Activated CD4-positive, alpha-beta T cell treated with anti-CD3 and anti-CD28 coated beads for 36 hours (primary cell): ENCODE results near the gene KIF4A. TPM values are rescaled to one million over a fixed set of nuclear protein-coding genes. Genes with fewer than 3 reads are reported as not detected.
"Not testable (repeated sequence)": the region's sequence is repeated elsewhere in the genome, so short reads cannot be mapped to it uniquely, and the experiment has no call there.

Experiments
- ATAC-seq: fragments of 200-7000 bp; cut with Tn5 transposase; one replicate; pipeline ENCODE4 v1.10.0; 2021; ENCODE audit warnings: mild to moderate bottlenecking, moderate library complexity
- CTCF ChIA-PET: fragments of 350-600 bp; sonication (Branson Sonifier 250); formaldehyde crosslinking; loops from one replicate; lab custom pipeline; 2021; ENCODE audit warnings: antibody characterized with exemption; lab: Charles Lee
- POLR2A ChIA-PET: fragments of 350-600 bp; sonication (Branson Sonifier 250); formaldehyde crosslinking; loops from one replicate; lab custom pipeline; 2021; ENCODE audit warnings: antibody characterized with exemption, inconsistent platforms; lab: Charles Lee
- DNase-seq: peaks from one replicate; pipeline ENCODE4 v3.0.0-alpha.2; 2020
- H3K27ac Mint-ChIP-seq: one replicate; pipeline ENCODE4 v1.8.0; 2021; ENCODE audit warnings: mixed read lengths
- H3K27me3 Mint-ChIP-seq: one replicate; pipeline ENCODE4 v1.8.0; 2021; ENCODE audit warnings: mixed read lengths
- H3K36me3 Mint-ChIP-seq: one replicate; pipeline ENCODE4 v1.8.0; 2021; ENCODE audit warnings: low read depth, mixed read lengths
- H3K4me1 Mint-ChIP-seq: one replicate; pipeline ENCODE4 v1.8.0; 2021; ENCODE audit warnings: mixed read lengths
- H3K4me3 Mint-ChIP-seq: one replicate; pipeline ENCODE4 v1.8.0; 2021; ENCODE audit warnings: mild to moderate bottlenecking, moderate library complexity, mixed read lengths
- H3K9me3 Mint-ChIP-seq: one replicate; pipeline ENCODE4 v1.8.0; 2021; ENCODE audit warnings: low read depth, mixed read lengths
- intact Hi-C, 2 experiments: fragments of 100-400 bp; cut with DNase I in 1 of 2; cut with micrococcal nuclease in 1 of 2; formaldehyde crosslinking; loops; one replicate each; pipeline versions ENCODE4 v1.14.2 to v1.15.1; 2022 to 2024; cut with DNase I, micrococcal nuclease
- total RNA-seq, 2 experiments: library from RNA; stranded (reverse); gene quantifications; one replicate each; pipeline ENCODE4 v1.2.3, GENCODE V29; 2021

Gene KIF4A
- total RNA-seq, 2 experiments from 2014 or later = 21.2 to 25.4 TPM

- DNase-seq = no peak
- H3K9me3 Mint-ChIP-seq = no peaks in the 10 kb centered on the region
- H3K36me3 Mint-ChIP-seq = peaks cover 16% of the 10 kb centered on the region
- intact Hi-C loops = no loop called here
- no peak overlapping the region for H3K27ac Mint-ChIP-seq
- POLR2A ChIA-PET = no interaction called here
- H3K4me3 Mint-ChIP-seq = no peak overlapping the region
- no peaks in the 10 kb centered on the region for H3K4me1 Mint-ChIP-seq
- CTCF ChIA-PET = interaction anchor here (0.9 kb wide), 1 partner anchor 39 kb away, joined by 3 read pairs; no protein-coding TSS in a partner anchor
- H3K27me3 Mint-ChIP-seq = no peaks in the 10 kb centered on the region
- no peak for ATAC-seq
Measured at GRCh38 chrX:70343435-70343834, 53.5 kb downstream of the KIF4A start.

GRCh38 chrX:70346418-70347070 lies 56.6 kb downstream of the KIF4A start:
- Mint-ChIP-seq H3K4me1 (no peaks in the 10 kb centered on the region), H3K9me3 (peaks cover 2% of the 10 kb centered on the region), H3K36me3 (peaks cover 30% of the 10 kb centered on the region), H3K27me3 (no peaks in the 10 kb centered on the region), H3K27ac (no peak overlapping the region), H3K4me3 (no peak overlapping the region)
- ATAC-seq (no peak), DNase-seq (no peak)
- intact Hi-C loops = no loop called here
- ChIA-PET CTCF (no interaction called here), POLR2A (no interaction called here)

- intact Hi-C loops, H3K27me3 Mint-ChIP-seq, H3K9me3 Mint-ChIP-seq, H3K4me1 Mint-ChIP-seq, H3K4me3 Mint-ChIP-seq, DNase-seq, H3K27ac Mint-ChIP-seq, CTCF ChIA-PET, POLR2A ChIA-PET, ATAC-seq: not testable (repeated sequence)
- H3K36me3 Mint-ChIP-seq = peaks cover 19% of the 10 kb centered on the region
Measured at GRCh38 chrX:70348825-70349224, 58.9 kb downstream of the KIF4A start.

GRCh38 chrX:70349367-70350125 lies 59.6 kb downstream of the KIF4A start:
- H3K9me3 Mint-ChIP-seq, H3K4me3 Mint-ChIP-seq, DNase-seq, ATAC-seq, intact Hi-C loops, H3K4me1 Mint-ChIP-seq, H3K27me3 Mint-ChIP-seq, CTCF ChIA-PET, POLR2A ChIA-PET, H3K27ac Mint-ChIP-seq: not testable (repeated sequence)
- peaks cover 21% of the 10 kb centered on the region for H3K36me3 Mint-ChIP-seq

GRCh38 chrX:70352496-70352895 lies 62.6 kb downstream of the KIF4A start:
- no peak for ATAC-seq
- DNase-seq = no peak
- no peak overlapping the region for H3K27ac Mint-ChIP-seq
- no peaks in the 10 kb centered on the region for H3K4me1 Mint-ChIP-seq
- H3K9me3 Mint-ChIP-seq = peaks cover 2% of the 10 kb centered on the region
- H3K27me3 Mint-ChIP-seq = no peaks in the 10 kb centered on the region
- intact Hi-C loops = no loop called here
- ChIA-PET POLR2A (no interaction called here), CTCF (interaction anchor here (0.8 kb wide), 1 partner anchor 9 kb away, joined by 3 read pairs; no protein-coding TSS in a partner anchor)
- no peak overlapping the region for H3K4me3 Mint-ChIP-seq
- H3K36me3 Mint-ChIP-seq = peaks cover 20% of the 10 kb centered on the region

- ChIA-PET POLR2A (no interaction called here), CTCF (no interaction called here)
- Mint-ChIP-seq H3K27me3 (no peaks in the 10 kb centered on the region), H3K27ac (no peak overlapping the region), H3K36me3 (peaks cover 20% of the 10 kb centered on the region), H3K4me1 (no peaks in the 10 kb centered on the region), H3K9me3 (peaks cover 2% of the 10 kb centered on the region), H3K4me3 (no peak overlapping the region)
- no peak for DNase-seq
- intact Hi-C loops = no loop called here
- ATAC-seq = no peak
Measured at GRCh38 chrX:70353514-70353913, 63.6 kb downstream of the KIF4A start.

- Mint-ChIP-seq H3K36me3 (peaks cover 19% of the 10 kb centered on the region), H3K27ac (no peak overlapping the region), H3K27me3 (no peaks in the 10 kb centered on the region), H3K4me3 (no peak overlapping the region), H3K4me1 (no peaks in the 10 kb centered on the region), H3K9me3 (peaks cover 2% of the 10 kb centered on the region)
- DNase-seq (no peak), ATAC-seq (no peak)
- ChIA-PET CTCF (no interaction called here), POLR2A (no interaction called here)
- intact Hi-C loops = no loop called here
Measured at GRCh38 chrX:70354716-70355115, 64.8 kb downstream of the KIF4A start.

GRCh38 chrX:70359458-70359857 lies 69.6 kb downstream of the KIF4A start:
- H3K4me1 Mint-ChIP-seq = no peaks in the 10 kb centered on the region
- no peak overlapping the region for H3K4me3 Mint-ChIP-seq
- ATAC-seq (no peak), DNase-seq (no peak)
- ChIA-PET CTCF (no interaction called here), POLR2A (no interaction called here)
- no peaks in the 10 kb centered on the region for H3K9me3 Mint-ChIP-seq
- no peak overlapping the region for H3K27ac Mint-ChIP-seq
- H3K36me3 Mint-ChIP-seq = peaks cover 6% of the 10 kb centered on the region
- H3K27me3 Mint-ChIP-seq = no peaks in the 10 kb centered on the region
- intact Hi-C loops = no loop called here

- H3K4me1 Mint-ChIP-seq = no peaks in the 10 kb centered on the region
- intact Hi-C loops = no loop called here
- peaks cover 5% of the 10 kb centered on the region for H3K36me3 Mint-ChIP-seq
- no peaks in the 10 kb centered on the region for H3K27me3 Mint-ChIP-seq
- no peak for ATAC-seq
- no peak overlapping the region for H3K27ac Mint-ChIP-seq
- no peak for DNase-seq
- ChIA-PET CTCF (no interaction called here), POLR2A (no interaction called here)
- no peak overlapping the region for H3K4me3 Mint-ChIP-seq
- H3K9me3 Mint-ChIP-seq = no peaks in the 10 kb centered on the region
Measured at GRCh38 chrX:70360366-70360765, 70.5 kb downstream of the KIF4A start.

GRCh38 chrX:70368731-70369130 lies 78.8 kb downstream of the KIF4A start:
- DNase-seq, H3K4me1 Mint-ChIP-seq, ATAC-seq, H3K27me3 Mint-ChIP-seq, intact Hi-C loops, H3K9me3 Mint-ChIP-seq, H3K27ac Mint-ChIP-seq, POLR2A ChIA-PET, H3K4me3 Mint-ChIP-seq, CTCF ChIA-PET, H3K36me3 Mint-ChIP-seq: not testable (repeated sequence)

GRCh38 chrX:70386235-70386634 lies 96.3 kb downstream of the KIF4A start:
- H3K9me3 Mint-ChIP-seq = no peaks in the 10 kb centered on the region
- ChIA-PET CTCF (no interaction called here), POLR2A (no interaction called here)
- peaks cover 2% of the 10 kb centered on the region for H3K4me1 Mint-ChIP-seq
- peaks cover 11% of the 10 kb centered on the region for H3K36me3 Mint-ChIP-seq
- DNase-seq (no peak), ATAC-seq (no peak)
- no peaks in the 10 kb centered on the region for H3K27me3 Mint-ChIP-seq
- no peak overlapping the region for H3K27ac Mint-ChIP-seq
- no peak overlapping the region for H3K4me3 Mint-ChIP-seq
- intact Hi-C loops = no loop called here

- intact Hi-C loops = no loop called here
- ChIA-PET POLR2A (no interaction called here), CTCF (interaction anchor here (0.7 kb wide), 1 partner anchor 240 kb away, joined by 3 read pairs; no protein-coding TSS in a partner anchor)
- Mint-ChIP-seq H3K4me3 (no peak overlapping the region), H3K36me3 (peaks cover 21% of the 10 kb centered on the region), H3K27me3 (no peaks in the 10 kb centered on the region), H3K27ac (peak overlapping the region; percentile 25), H3K9me3 (no peaks in the 10 kb centered on the region), H3K4me1 (peaks cover 6% of the 10 kb centered on the region)
- ATAC-seq (peak; percentile 44), DNase-seq (no peak)
Measured at GRCh38 chrX:70398899-70399298, 109.0 kb downstream of the KIF4A start.
